HL-60 (cell line): ENCODE results near the gene CCDC57.

Experiments used
- DNase-seq, 2 experiments: peaks; one replicate each; pipeline ENCODE4 v3.0.0-alpha.2; 2010 to 2020; ENCODE audit warnings: low read depth in 1 of 2, low spot score in 1 of 2
- H3K27ac ChIP-seq: fragments of 250-450 bp; sonication (Bioruptor Pico); replicated peaks from 2 replicates; pipeline ENCODE4 v1.5.1; 2020; ENCODE audit warnings: mild to moderate bottlenecking, moderate library complexity
- H3K27me3 ChIP-seq: fragments of 250-450 bp; sonication (Bioruptor Pico); 2 replicates; pipeline ENCODE4 v1.5.1; 2021; ENCODE audit warnings: mild to moderate bottlenecking, moderate library complexity; ENCODE audit not compliant: insufficient read depth, poor library complexity, severe bottlenecking
- H3K4me3 ChIP-seq: replicated peaks from 2 replicates; pipeline ENCODE4 v1.5.1; 2011; ENCODE audit warnings: mild to moderate bottlenecking, control low read depth, low read length; ENCODE audit not compliant: insufficient read depth
- CTCF ChIP-seq: IDR thresholded peaks from one replicate; pipeline ENCODE4 v1.5.1; 2011; ENCODE audit warnings: low read length, control low read depth, inconsistent platforms; ENCODE audit not compliant: insufficient read depth
- GABPA ChIP-seq: IDR thresholded peaks from 2 replicates; pipeline ENCODE4 v1.6.1; 2012; ENCODE audit warnings: low read depth
- POLR2AphosphoS5 ChIP-seq: IDR thresholded peaks from 2 replicates; pipeline ENCODE4 v1.6.1; 2012; ENCODE audit warnings: low read depth
- REST ChIP-seq: IDR thresholded peaks from 2 replicates; pipeline ENCODE4 v1.6.1; 2012; ENCODE audit warnings: low read depth; ENCODE audit not compliant: insufficient replicate concordance
- SPI1 ChIP-seq: IDR thresholded peaks from 2 replicates; pipeline ENCODE4 v1.6.1; 2012; ENCODE audit warnings: low read depth, mild to moderate bottlenecking, borderline replicate concordance

CCDC57 gene

DNA sequence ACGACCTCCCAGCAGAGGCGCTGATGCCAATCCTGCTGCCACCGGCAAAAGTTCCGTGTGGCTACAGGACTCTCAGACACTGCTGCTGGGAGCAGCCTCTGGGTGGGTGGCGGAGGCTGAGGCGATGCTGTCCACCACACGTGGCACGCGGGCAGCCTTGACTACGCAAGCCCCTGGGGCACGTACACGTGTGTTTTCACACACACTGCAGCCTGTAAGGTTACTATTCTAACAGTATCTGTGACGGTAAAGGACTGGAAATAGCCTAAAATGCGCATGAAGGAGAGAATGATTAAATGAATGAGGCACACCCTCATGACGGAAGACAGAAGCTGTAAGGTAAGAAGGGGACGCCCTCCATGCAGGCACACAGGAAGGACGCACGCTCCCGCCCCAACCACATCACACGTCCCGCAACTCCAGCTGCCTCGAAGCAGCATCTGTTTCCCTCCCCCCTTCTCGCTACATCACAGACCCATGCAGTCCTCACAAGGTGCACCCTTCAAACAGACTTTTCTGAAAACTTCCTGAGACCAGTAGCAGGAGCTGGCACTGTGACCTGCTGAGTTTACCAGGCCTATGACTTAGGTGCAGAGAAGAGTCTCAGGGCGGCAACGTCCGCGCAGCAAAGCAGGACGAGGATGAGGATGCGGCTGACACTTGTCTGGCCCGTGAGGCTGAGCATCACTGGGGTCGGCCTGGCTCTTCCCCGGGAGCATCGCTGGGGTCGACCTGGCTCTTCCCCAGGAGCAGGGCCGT lies 85.9 kb downstream of the CCDC57 start:
- Histone ChIP-seq H3K4me3 (no peak overlapping the region), H3K27ac (no peak overlapping the region), H3K27me3 (no peaks in the 10 kb centered on the region)
- no peak for DNase-seq
- no peak for TF ChIP-seq POLR2AphosphoS5
- TF ChIP-seq SPI1, result no peak
- no peak for TF ChIP-seq CTCF
- TF ChIP-seq GABPA, result no peak
- TF ChIP-seq REST, result no peak

- H3K27me3 ChIP-seq, result no peaks in the 10 kb centered on the region
- H3K27ac ChIP-seq, result no peak overlapping the region
- H3K4me3 ChIP-seq, result no peak overlapping the region
- no peak for DNase-seq
- TF ChIP-seq SPI1, result no peak
- no peak for TF ChIP-seq GABPA
- TF ChIP-seq POLR2AphosphoS5, result no peak
- no peak for TF ChIP-seq CTCF
- no peak for TF ChIP-seq REST
Measured at GRCh38 chr17:82124101-82124500, 88.5 kb downstream of the CCDC57 start.

DNA sequence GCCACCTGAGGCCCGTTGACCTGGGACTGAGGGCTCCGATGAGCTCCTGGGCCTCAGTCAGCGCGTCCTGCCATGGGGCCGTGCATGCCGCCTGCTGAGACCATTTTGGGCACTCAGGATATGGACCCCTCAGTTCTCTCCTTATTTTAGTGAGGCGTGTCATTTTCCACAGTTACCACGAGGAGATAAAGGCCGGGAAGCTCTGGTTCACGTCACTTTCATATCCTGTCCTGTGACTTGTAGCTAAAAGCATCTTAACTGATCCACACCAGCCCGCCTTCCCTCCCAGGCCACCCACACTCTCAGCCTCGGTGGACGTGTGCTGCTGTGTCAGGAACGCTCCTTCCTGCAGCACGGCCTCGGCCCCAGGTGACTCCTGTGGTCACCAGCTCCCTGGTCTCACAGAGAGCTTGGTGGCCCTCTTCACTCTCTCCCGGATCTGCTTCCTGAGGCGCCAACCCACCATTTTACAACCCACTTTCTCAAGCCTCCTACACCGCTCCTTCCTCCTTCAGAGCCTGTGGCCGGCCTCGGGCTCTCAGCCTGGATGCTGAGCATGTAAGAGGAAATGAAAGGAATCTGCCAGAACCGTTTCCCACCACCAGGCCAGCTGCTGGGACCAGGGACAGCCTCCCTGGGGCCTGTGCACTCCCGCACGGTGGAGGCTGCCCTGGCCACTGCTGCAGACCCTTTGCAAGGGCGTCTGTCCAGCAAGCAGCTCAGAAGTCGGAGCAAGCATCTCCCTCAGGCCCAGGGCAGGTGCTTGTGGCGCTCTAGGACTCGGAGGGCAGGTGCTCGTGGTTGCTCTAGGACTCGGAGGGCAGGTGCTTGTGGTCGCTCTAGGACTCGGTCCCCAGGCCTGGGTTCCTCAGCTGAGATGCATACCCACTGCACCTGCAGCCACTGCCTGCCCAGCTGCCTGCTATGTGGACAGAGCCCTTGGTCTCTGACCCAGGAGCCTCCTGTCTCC lies 90.7 kb downstream of the CCDC57 start:
- H3K27me3 ChIP-seq, result no peaks in the 10 kb centered on the region

More for the DNA sequence above, 90.7 kb downstream of the CCDC57 start:
- TF ChIP-seq CTCF (no peak), REST (no peak), GABPA (no peak), SPI1 (no peak), POLR2AphosphoS5 (no peak)
- Histone ChIP-seq H3K27ac (no peak overlapping the region), H3K4me3 (no peak overlapping the region)
- DNase-seq, result no peak
